Esophagus (tissue), 2 donors: ENCODE results near the gene RIMBP3B. TPM values are rescaled to one million over a fixed set of nuclear protein-coding genes. Genes with fewer than 3 reads are reported as not detected.
"Not testable (repeated sequence)": the region's sequence is repeated elsewhere in the genome, so short reads cannot be mapped to it uniquely, and the experiment has no call there.

ENCODE experiments used
- H3K27ac ChIP-seq, 2 donors: one replicate each; pipeline ENCODE4 v1.5.1; 2013; ENCODE audit warnings: low read depth in 2 of 2, mild to moderate bottlenecking in 2 of 2, inconsistent platforms in 1 of 2, low read length in 1 of 2, moderate library complexity in 1 of 2
- H3K27me3 ChIP-seq, 2 donors: one replicate each; pipeline ENCODE4 v1.6.1; 2013; ENCODE audit warnings: low read length in 2 of 2, control low read depth in 1 of 2, mild to moderate bottlenecking in 1 of 2; ENCODE audit not compliant: insufficient read depth in 2 of 2, control insufficient read depth in 1 of 2
- H3K36me3 ChIP-seq, 2 donors: one replicate each; pipeline ENCODE4 v1.6.1; 2013; ENCODE audit warnings: low read length in 1 of 2; ENCODE audit not compliant: control insufficient read depth in 2 of 2, insufficient read depth in 2 of 2
- H3K4me1 ChIP-seq, 2 donors: one replicate each; pipeline ENCODE4 v1.6.1; 2013; ENCODE audit warnings: low read length in 1 of 2; ENCODE audit not compliant: control insufficient read depth in 2 of 2, insufficient read depth in 2 of 2
- H3K4me3 ChIP-seq, 2 donors: one replicate each; pipeline ENCODE4 v1.5.1; 2013; ENCODE audit warnings: low read length in 2 of 2, mild to moderate bottlenecking in 2 of 2, low read depth in 1 of 2, moderate library complexity in 1 of 2
- H3K9me3 ChIP-seq, 2 donors: one replicate each; pipeline ENCODE4 v1.6.1; 2013; ENCODE audit warnings: mild to moderate bottlenecking in 2 of 2, low read depth in 1 of 2, low read length in 1 of 2, moderate library complexity in 1 of 2; ENCODE audit not compliant: control insufficient read depth in 2 of 2, insufficient read depth in 1 of 2
- WGBS, 2 donors: extraction: QIAGEN DNeasy Blood & Tissue Kit; methylation state at CpG; one replicate each; pipeline ENCODE4 v1.1.7; 2013; 5-methylcytosine and 5-hydroxymethylcytosine counted together
- polyA plus RNA-seq, 2 donors: library from polyadenylated mRNA; stranded (reverse); fragments of 200-250 nt; gene quantifications; one replicate each; pipeline ENCODE4 v1.2.3, GENCODE V29; 2013
- donor health status: healthy with polysubstance abuse.
- donor health status: Bipolar disorder and iron deficiency.

Gene RIMBP3B, protein sequence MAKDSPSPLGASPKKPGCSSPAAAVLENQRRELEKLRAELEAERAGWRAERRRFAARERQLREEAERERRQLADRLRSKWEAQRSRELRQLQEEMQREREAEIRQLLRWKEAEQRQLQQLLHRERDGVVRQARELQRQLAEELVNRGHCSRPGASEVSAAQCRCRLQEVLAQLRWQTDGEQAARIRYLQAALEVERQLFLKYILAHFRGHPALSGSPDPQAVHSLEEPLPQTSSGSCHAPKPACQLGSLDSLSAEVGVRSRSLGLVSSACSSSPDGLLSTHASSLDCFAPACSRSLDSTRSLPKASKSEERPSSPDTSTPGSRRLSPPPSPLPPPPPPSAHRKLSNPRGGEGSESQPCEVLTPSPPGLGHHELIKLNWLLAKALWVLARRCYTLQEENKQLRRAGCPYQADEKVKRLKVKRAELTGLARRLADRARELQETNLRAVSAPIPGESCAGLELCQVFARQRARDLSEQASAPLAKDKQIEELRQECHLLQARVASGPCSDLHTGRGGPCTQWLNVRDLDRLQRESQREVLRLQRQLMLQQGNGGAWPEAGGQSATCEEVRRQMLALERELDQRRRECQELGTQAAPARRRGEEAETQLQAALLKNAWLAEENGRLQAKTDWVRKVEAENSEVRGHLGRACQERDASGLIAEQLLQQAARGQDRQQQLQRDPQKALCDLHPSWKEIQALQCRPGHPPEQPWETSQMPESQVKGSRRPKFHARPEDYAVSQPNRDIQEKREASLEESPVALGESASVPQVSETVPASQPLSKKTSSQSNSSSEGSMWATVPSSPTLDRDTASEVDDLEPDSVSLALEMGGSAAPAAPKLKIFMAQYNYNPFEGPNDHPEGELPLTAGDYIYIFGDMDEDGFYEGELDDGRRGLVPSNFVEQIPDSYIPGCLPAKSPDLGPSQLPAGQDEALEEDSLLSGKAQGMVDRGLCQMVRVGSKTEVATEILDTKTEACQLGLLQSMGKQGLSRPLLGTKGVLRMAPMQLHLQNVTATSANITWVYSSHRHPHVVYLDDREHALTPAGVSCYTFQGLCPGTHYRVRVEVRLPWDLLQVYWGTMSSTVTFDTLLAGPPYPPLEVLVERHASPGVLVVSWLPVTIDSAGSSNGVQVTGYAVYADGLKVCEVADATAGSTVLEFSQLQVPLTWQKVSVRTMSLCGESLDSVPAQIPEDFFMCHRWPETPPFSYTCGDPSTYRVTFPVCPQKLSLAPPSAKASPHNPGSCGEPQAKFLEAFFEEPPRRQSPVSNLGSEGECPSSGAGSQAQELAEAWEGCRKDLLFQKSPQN (N-terminal part only)
- polyA plus RNA-seq, result under 1 TPM in 1 of 2 donors, not detected in 1; 0.01 TPM

DNA sequence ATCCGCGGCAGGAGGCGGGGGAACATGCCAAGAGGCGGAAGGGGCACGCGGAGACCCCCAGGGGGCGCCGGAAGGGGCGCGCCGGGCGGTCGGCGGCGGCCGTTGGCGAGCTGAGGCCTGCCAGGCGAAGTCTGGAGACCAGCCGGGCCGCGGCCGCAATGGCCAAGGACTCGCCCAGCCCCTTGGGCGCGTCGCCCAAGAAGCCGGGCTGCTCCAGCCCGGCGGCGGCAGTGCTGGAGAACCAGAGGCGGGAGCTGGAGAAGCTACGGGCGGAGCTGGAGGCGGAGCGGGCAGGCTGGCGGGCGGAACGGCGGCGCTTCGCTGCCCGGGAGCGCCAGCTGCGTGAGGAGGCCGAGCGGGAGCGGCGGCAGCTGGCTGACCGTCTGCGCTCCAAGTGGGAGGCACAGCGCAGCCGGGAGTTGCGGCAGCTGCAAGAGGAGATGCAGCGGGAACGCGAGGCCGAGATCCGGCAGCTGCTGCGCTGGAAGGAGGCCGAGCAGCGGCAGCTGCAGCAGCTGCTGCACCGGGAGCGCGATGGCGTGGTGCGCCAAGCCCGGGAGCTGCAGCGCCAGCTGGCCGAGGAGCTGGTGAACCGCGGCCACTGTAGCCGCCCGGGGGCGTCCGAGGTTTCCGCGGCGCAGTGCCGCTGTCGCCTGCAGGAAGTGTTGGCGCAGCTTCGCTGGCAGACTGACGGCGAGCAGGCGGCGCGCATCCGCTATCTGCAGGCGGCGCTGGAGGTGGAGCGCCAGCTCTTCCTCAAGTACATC lies at the start of gene RIMBP3B:
RIMBP3B (plus strand) TSS at position 51 of the 767 bp plus-strand sequence; CDS start at position 159, 108 bp downstream.
- WGBS, 2 donors, result no CpG with 5 or more reads among the region's 91 CpGs
- not testable (repeated sequence) for H3K27me3 ChIP-seq, H3K4me3 ChIP-seq, H3K36me3 ChIP-seq, H3K9me3 ChIP-seq, H3K4me1 ChIP-seq, H3K27ac ChIP-seq

DNA sequence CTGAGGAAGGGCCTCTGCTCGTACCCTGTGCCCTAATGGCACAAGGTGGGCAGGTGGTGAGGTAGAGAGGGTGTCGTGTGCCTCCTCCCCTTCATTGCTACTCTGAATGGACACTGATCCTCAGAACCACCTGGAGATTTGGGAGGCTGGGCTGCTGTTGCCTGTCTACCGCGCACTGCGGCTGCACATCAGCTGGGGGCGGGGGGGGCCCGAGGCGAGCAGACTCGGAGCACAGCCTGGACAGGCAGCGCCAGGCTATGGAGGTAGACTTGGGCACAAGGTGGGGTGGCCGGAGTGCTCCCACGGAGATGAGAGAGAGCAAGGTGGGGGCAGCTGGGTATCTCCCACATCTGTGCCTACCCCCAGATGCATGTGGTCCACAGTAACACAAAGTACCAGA lies 26.0 kb upstream of the RIMBP3B start:
- WGBS, 2 donors, result 81 to 92% methylated on average over 9 to 12 of the region's 12 CpGs
- H3K4me3 ChIP-seq, H3K4me1 ChIP-seq, H3K36me3 ChIP-seq, H3K27ac ChIP-seq, H3K9me3 ChIP-seq, H3K27me3 ChIP-seq: not testable (repeated sequence)

DNA sequence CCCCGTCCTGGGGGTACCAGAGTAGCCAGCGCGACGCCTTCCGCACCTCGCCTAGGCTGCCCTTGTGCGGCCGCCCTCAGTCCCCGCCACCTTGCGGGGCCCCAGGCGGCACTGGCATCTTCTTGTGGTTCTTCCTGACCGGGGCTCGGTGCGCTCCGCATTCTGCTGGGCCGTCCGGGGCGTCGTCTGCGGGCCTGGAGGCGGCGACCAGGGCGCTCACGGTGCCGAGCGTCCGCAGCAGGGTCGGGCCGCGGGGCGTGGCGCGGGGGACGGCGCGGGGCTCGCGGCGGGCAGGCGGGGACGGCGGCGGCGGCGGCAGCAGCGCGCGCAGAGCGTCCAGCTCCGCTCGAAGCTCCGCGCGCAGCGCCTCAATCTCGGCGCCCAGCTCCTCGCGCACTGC lies 23.0 kb upstream of the RIMBP3B start:
- not testable (repeated sequence) for H3K4me3 ChIP-seq, H3K9me3 ChIP-seq, H3K4me1 ChIP-seq, H3K36me3 ChIP-seq, H3K27me3 ChIP-seq, H3K27ac ChIP-seq
- WGBS, 2 donors, result 2% methylated on average over 39 of the region's 59 CpGs; no CpG with 5 or more reads in 1 of the 2 donors

DNA sequence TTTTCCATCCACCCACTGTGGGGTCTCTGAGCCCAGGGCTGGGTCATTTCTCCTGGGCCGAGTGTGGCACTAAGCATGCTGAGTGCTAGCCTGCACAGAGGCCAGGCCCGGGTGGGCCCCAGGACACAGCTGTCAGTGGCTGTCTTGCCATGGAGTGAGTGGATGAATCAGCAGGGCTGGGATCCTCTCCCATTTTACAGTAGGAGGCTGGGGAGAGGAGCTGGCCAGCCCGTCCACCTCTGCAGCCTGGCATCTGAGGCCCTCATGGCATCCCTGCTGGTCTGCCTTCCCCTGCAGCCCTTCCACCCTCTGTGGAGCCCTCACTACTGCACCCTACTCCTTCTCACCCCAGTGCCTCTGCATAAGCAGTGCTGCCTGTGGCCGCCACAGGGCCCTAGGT lies 21.1 kb upstream of the RIMBP3B start:
- H3K27ac ChIP-seq, H3K9me3 ChIP-seq, H3K36me3 ChIP-seq, H3K4me3 ChIP-seq, H3K27me3 ChIP-seq, H3K4me1 ChIP-seq: not testable (repeated sequence)
- no CpG with 5 or more reads among the region's 4 CpGs for WGBS, 2 donors

DNA sequence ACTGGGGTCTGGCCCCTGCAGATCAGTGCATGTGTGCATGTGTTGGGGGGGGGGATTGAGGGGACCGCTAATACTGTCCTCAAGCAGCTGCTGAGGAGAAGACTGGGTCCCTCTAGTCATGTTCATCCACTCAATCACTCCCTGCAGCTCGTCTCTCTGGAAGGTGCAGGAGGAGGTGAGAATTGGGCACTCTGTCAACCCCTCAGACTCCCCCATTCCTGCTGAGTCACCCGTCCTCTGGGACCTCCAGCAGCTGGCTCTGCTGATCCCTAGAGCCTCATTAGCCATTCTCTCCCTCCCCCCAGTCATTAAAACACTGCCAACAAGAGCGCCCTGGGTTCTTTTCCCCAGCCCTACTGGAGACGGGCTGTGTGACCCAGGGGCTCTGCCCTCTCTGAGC lies 20.5 kb upstream of the RIMBP3B start:
- not testable (repeated sequence) for H3K27ac ChIP-seq, H3K9me3 ChIP-seq, H3K4me1 ChIP-seq, H3K27me3 ChIP-seq, H3K36me3 ChIP-seq, H3K4me3 ChIP-seq
- 62% methylated on average over 2 of the region's 5 CpGs; no CpG with 5 or more reads in 1 of the 2 donors for WGBS, 2 donors

DNA sequence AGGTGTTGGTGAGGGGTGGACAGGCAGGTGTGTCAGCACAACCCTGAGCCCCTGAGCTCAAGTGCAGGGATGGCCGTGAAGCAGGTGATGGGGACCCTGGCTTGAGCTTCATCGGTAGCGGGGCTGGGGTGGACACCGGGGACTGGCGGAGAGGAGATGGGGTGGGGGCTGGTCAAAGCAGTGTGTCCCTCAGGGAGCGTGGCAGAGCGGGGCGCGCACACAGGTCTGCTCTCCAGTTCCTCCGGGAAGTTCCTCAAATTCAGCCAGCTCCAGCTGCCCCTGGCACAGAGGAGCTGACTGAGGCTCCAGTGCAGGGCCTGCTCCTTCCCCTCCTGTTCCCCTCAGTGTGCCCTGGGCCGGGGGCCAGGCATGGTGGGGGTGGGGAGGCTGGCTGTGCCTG lies 19.7 kb upstream of the RIMBP3B start:
- not testable (repeated sequence) for H3K4me1 ChIP-seq, H3K27me3 ChIP-seq, H3K9me3 ChIP-seq, H3K4me3 ChIP-seq, H3K36me3 ChIP-seq, H3K27ac ChIP-seq
- WGBS, 2 donors, result 72 to 75% methylated on average over 5 to 10 of the region's 11 CpGs

DNA sequence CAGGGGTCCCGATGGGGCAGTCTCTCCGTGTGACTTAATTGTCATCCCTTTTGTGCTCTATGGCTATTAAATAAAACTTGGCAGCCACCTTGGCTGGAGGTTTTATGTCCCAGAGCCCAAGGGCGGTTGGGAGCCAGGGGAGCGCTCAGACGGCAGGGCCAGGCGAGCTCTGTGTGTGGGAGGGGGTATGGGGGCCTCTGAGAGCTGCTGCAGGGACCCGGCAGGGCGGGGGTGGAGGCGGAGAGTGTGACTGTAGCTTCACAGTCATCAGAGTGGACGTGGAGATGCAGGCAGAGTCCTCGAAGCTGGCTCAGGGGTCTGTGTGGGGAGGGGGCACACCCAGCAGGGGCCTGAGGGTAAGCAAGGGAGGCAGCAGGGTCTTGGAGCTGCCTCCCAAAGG lies 19.2 kb upstream of the RIMBP3B start:
- not testable (repeated sequence) for H3K27me3 ChIP-seq, H3K4me3 ChIP-seq, H3K36me3 ChIP-seq, H3K4me1 ChIP-seq, H3K27ac ChIP-seq, H3K9me3 ChIP-seq
- no CpG with 5 or more reads among the region's 11 CpGs for WGBS, 2 donors

DNA sequence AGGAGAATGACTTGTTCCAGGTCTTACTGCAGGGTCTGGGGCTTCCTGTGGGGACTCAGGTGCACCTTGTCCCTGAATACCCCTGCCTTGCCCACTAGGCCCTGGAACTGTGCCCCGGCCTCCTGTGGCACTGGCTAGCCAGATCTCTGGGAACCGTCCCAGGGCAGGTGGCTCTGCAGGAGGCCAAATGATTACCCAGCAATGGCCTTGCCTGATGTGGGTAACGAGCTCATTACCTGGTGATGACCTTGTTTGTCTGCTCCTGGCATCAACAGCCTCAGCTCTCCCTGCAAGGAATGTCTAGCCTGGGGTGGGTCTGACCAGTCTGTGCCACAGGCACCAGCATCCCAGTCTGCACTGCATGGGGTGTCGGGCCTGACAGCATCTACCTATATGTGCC lies 18.2 kb upstream of the RIMBP3B start:
- 38 to 67% methylated on average over 1 of the region's 4 CpGs for WGBS, 2 donors
- not testable (repeated sequence) for H3K9me3 ChIP-seq, H3K4me3 ChIP-seq, H3K36me3 ChIP-seq, H3K27ac ChIP-seq, H3K4me1 ChIP-seq, H3K27me3 ChIP-seq
